ENCODE measurements around the gene COG8.

COG8 gene

DNA sequence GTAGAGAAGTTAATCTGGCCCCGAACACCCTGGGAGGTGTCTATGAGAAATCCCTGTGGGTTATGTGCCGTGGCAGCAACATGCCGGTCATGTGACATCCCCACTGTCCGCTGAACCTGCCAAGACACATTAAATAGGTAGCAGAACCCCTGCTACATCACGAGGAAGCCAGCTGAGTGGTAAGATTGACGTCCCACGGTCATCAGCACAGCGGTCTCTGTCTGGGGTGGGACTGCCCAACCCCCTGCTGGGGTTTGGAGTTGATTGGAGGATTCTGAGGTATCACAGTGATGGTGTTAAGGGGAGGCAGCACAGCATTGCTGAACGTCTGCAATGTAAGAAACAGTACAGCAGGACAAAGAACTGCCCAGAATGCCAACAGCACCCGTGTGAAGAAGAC, 10.2 kb upstream of the COG8 start:
- H3K27ac ChIP-seq (ENCODE audit: low read depth, low read length): no peak overlapping the region
- H3K4me2 ChIP-seq (ENCODE audit: low read depth, low read length, poor library complexity, severe bottlenecking): no peak overlapping the region
- H3K9me3 ChIP-seq (ENCODE audit: insufficient read depth, low read length): no peaks in the 10 kb centered on the region
- H3K9ac ChIP-seq (ENCODE audit: low read length): no peak overlapping the region
- H3K36me3 ChIP-seq (ENCODE audit: low read length): no peaks in the 10 kb centered on the region
- no peak for TF ChIP-seq EZH2phosphoT487 (conservative IDR thresholded peaks at IDR 0.05; ENCODE audit: low read length)
- TF ChIP-seq, protein P1, sequence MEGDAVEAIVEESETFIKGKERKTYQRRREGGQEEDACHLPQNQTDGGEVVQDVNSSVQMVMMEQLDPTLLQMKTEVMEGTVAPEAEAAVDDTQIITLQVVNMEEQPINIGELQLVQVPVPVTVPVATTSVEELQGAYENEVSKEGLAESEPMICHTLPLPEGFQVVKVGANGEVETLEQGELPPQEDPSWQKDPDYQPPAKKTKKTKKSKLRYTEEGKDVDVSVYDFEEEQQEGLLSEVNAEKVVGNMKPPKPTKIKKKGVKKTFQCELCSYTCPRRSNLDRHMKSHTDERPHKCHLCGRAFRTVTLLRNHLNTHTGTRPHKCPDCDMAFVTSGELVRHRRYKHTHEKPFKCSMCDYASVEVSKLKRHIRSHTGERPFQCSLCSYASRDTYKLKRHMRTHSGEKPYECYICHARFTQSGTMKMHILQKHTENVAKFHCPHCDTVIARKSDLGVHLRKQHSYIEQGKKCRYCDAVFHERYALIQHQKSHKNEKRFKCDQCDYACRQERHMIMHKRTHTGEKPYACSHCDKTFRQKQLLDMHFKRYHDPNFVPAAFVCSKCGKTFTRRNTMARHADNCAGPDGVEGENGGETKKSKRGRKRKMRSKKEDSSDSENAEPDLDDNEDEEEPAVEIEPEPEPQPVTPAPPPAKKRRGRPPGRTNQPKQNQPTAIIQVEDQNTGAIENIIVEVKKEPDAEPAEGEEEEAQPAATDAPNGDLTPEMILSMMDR (IDR thresholded peaks at IDR 0.05; ENCODE audit: insufficient read depth, low read length, poor library complexity, severe bottlenecking): no peak
- H4K20me1 ChIP-seq (ENCODE audit: low read depth, low read length): no peaks in the 10 kb centered on the region
- no peaks in the 10 kb centered on the region for H3K27me3 ChIP-seq (ENCODE audit: low read length)
- H3K4me3 ChIP-seq (ENCODE audit: insufficient read depth, low read length, poor library complexity, severe bottlenecking): no peak overlapping the region
- H3K79me2 ChIP-seq (ENCODE audit: insufficient read depth, low read length): no peaks in the 10 kb centered on the region
- H3F3A ChIP-seq (ENCODE audit: insufficient read depth): peaks cover 7% of the 10 kb centered on the region; the same call in 1 of the 2 replicates
- H3K9me2 ChIP-seq (replicated peaks; ENCODE audit: insufficient read depth, low read length): no peaks in the 10 kb centered on the region
- H2AFZ ChIP-seq (ENCODE audit: low read depth, low read length, severe bottlenecking): no peak overlapping the region

DNA sequence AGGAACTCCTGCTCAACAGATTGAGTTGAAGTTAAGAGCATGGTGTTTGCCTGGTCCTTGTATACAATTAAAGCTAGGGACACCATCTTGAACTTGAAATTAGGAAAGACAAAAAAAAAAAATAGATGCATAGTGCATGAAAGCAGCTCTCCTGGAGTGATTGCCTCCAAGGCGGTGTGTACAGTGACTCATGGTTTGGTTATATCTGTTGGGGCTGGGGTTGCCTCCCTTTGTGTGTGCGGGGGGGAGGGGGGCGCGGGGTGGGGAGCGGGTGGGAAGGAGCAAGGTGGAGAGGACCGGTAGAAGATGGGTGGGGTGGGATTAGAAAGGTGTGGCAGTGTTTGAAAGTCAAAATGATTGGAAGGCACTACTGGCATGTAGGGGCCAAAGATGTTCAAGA, 8.9 kb upstream of the COG8 start:
- Histone ChIP-seq H3K79me2 (ENCODE audit: insufficient read depth, low read length) (no peaks in the 10 kb centered on the region; the same call in 1 of the 2 replicates), H3K4me2 (ENCODE audit: low read depth, low read length, poor library complexity, severe bottlenecking) (no peak overlapping the region), H3K27ac (ENCODE audit: low read depth, low read length) (no peak overlapping the region), H3K27me3 (ENCODE audit: low read length) (no peaks in the 10 kb centered on the region), H2AFZ (ENCODE audit: low read depth, low read length, severe bottlenecking) (no peak overlapping the region), H3F3A (ENCODE audit: insufficient read depth) (peaks cover 11% of the 10 kb centered on the region), H3K9ac (ENCODE audit: low read length) (no peak overlapping the region), H4K20me1 (ENCODE audit: low read depth, low read length) (no peaks in the 10 kb centered on the region), H3K36me3 (ENCODE audit: low read length) (peaks cover 6% of the 10 kb centered on the region; the same call in 1 of the 2 replicates), H3K9me2 (replicated peaks; ENCODE audit: insufficient read depth, low read length) (no peaks in the 10 kb centered on the region), H3K4me3 (ENCODE audit: insufficient read depth, low read length, poor library complexity, severe bottlenecking) (no peak overlapping the region), H3K9me3 (ENCODE audit: insufficient read depth, low read length) (no peaks in the 10 kb centered on the region)
- no peak for TF ChIP-seq EZH2phosphoT487 (conservative IDR thresholded peaks at IDR 0.05; ENCODE audit: low read length)
- TF ChIP-seq, protein P1 (IDR thresholded peaks at IDR 0.05; ENCODE audit: insufficient read depth, low read length, poor library complexity, severe bottlenecking): no peak

- Histone ChIP-seq H3K9me2 (replicated peaks; ENCODE audit: insufficient read depth, low read length) (no peaks in the 10 kb centered on the region), H3F3A (ENCODE audit: insufficient read depth) (peaks cover 23% of the 10 kb centered on the region), H3K4me3 (ENCODE audit: insufficient read depth, low read length, poor library complexity, severe bottlenecking) (no peak overlapping the region), H3K4me2 (ENCODE audit: low read depth, low read length, poor library complexity, severe bottlenecking) (no peak overlapping the region), H3K27me3 (ENCODE audit: low read length) (no peaks in the 10 kb centered on the region), H3K9me3 (ENCODE audit: insufficient read depth, low read length) (no peaks in the 10 kb centered on the region), H3K9ac (ENCODE audit: low read length) (no peak overlapping the region), H4K20me1 (ENCODE audit: low read depth, low read length) (no peaks in the 10 kb centered on the region), H2AFZ (ENCODE audit: low read depth, low read length, severe bottlenecking) (no peak overlapping the region), H3K36me3 (ENCODE audit: low read length) (peaks cover 16% of the 10 kb centered on the region), H3K79me2 (ENCODE audit: insufficient read depth, low read length) (peaks cover 5% of the 10 kb centered on the region), H3K27ac (ENCODE audit: low read depth, low read length) (no peak overlapping the region)
- no peak for TF ChIP-seq EZH2phosphoT487 (conservative IDR thresholded peaks at IDR 0.05; ENCODE audit: low read length)
- TF ChIP-seq, protein P1 (IDR thresholded peaks at IDR 0.05; ENCODE audit: insufficient read depth, low read length, poor library complexity, severe bottlenecking): no peak
Measured at GRCh38 chr16:69346683-69347082, 7.3 kb upstream of the COG8 start.

Measured in SU-DHL-6 (cell line).